ENCODE measurements around the gene SH3RF3. TPM values are rescaled to one million over a fixed set of nuclear protein-coding genes. Genes with fewer than 3 reads are reported as not detected.

Gene SH3RF3
- total and polyA plus RNA-seq, 10 of the 15 experiments (the other 5 are each of a cell fraction or from before 2014, with no cell fraction given): 0.08 to 8.8 (median 2.3) TPM

DNA sequence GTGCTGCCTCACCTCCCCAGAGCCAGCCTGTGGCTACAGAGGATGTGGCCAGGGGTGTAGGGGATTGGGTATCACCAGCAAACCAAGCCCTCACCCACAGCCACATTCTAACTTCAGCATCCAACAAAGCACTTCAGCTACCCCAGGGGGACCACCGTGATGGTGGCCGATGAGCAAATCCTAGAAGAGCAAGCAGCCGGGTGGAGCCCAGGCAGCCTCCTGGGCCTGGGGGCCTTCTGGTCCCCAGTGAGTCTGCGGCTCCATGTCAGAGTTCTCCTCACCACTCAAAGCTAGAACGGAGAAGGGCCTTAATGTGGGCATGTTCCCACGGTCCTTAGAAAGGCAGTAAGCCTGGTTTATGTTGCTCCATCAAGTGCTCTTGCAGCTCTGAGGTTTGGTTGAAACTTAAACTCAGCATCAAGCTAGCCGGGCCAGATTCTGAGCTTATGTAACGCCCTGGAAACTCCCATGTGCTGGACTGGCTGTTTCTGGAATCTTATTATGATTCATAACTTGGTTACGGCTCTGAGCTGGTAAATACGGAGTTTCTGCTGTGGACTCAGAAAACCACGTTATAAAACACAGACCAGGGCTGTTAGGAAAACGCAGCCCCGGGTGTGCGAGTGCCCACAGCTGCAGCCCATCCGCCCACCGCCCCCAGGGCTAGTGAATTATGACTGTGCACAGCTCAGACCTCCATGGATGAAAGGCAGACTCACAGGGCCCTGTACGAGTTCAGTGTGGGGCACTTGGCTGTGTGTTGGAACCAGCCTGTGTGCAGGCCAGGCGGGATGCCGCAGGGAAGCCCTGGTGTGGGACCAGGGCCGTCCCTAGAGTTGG lies 385.0 kb downstream of the SH3RF3 start (continued):
- TF ChIP-seq, protein P1, sequence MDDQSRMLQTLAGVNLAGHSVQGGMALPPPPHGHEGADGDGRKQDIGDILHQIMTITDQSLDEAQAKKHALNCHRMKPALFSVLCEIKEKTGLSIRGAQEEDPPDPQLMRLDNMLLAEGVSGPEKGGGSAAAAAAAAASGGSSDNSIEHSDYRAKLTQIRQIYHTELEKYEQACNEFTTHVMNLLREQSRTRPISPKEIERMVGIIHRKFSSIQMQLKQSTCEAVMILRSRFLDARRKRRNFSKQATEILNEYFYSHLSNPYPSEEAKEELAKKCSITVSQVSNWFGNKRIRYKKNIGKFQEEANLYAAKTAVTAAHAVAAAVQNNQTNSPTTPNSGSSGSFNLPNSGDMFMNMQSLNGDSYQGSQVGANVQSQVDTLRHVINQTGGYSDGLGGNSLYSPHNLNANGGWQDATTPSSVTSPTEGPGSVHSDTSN (IDR thresholded peaks at IDR 0.05; ENCODE audit: insufficient replicate concordance, low read depth, low read length): no peak
- TF ChIP-seq TCF3 (IDR thresholded peaks at IDR 0.05; ENCODE audit: borderline replicate concordance, insufficient read depth, low read depth, low read length) (peak; percentile 91), PRDM15 (CRISPR knock-in tag; IDR thresholded peaks at IDR 0.05) (0 out of 2 replicates have a peak, but pooled peaks have one; percentile 21), CREB1 (IDR thresholded peaks at IDR 0.05; ENCODE audit: low read depth) (peak; percentile 41; the same call in 1 of the 2 replicates), YBX1 (IDR thresholded peaks at IDR 0.05) (no peak), TCF12 (IDR thresholded peaks at IDR 0.05; ENCODE audit: low read depth, low read length) (peak; percentile 91), CHD1 (IDR thresholded peaks at IDR 0.05; ENCODE audit: low read depth, low read length) (no peak), CHD4 (IDR thresholded peaks at IDR 0.05) (no peak), ATF3 (IDR thresholded peaks at IDR 0.05; ENCODE audit: borderline replicate concordance, extremely low read depth, low read depth, low read length) (no peak), ZNF24 (IDR thresholded peaks at IDR 0.05) (peak; percentile 31; the same call in 1 of the 2 replicates), POLR2A (IDR thresholded peaks at IDR 0.05; ENCODE audit: low read depth, low read length) (peak; percentile 21; the same call in 1 of the 2 replicates), FOXK2 (IDR thresholded peaks at IDR 0.05) (0 out of 2 replicates have a peak, but pooled peaks have one; percentile 27), YY1 (IDR thresholded peaks at IDR 0.05; ENCODE audit: low read depth, low read length) (peak; percentile 22; the same call in 1 of the 2 replicates), BCL3 (IDR thresholded peaks at IDR 0.05; ENCODE audit: borderline replicate concordance, insufficient read depth, low read depth, low read length, poor library complexity, severe bottlenecking) (peak; percentile 95), NR2F1 (conservative IDR thresholded peaks at IDR 0.05) (0 out of 2 replicates have a peak, but pooled peaks have one; percentile 29), LARP7 (IDR thresholded peaks at IDR 0.05) (no peak; the same call in 1 of the 2 replicates)
- TF ChIP-seq, protein P2, sequence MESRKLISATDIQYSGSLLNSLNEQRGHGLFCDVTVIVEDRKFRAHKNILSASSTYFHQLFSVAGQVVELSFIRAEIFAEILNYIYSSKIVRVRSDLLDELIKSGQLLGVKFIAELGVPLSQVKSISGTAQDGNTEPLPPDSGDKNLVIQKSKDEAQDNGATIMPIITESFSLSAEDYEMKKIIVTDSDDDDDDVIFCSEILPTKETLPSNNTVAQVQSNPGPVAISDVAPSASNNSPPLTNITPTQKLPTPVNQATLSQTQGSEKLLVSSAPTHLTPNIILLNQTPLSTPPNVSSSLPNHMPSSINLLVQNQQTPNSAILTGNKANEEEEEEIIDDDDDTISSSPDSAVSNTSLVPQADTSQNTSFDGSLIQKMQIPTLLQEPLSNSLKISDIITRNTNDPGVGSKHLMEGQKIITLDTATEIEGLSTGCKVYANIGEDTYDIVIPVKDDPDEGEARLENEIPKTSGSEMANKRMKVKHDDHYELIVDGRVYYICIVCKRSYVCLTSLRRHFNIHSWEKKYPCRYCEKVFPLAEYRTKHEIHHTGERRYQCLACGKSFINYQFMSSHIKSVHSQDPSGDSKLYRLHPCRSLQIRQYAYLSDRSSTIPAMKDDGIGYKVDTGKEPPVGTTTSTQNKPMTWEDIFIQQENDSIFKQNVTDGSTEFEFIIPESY (IDR thresholded peaks at IDR 0.05): no peak

All from GM12878 (cell line).